ENCODE data around the gene FAIM2. TPM values are rescaled to one million over a fixed set of nuclear protein-coding genes. Genes with fewer than 3 reads are reported as not detected.
"Not testable (repeated sequence)": the region's sequence is repeated elsewhere in the genome, so short reads cannot be mapped to it uniquely, and the experiment has no call there.

Gene FAIM2
- total and polyA plus RNA-seq, 2 experiments from 2014 or later = 0.86 to 4.6 TPM

DNA sequence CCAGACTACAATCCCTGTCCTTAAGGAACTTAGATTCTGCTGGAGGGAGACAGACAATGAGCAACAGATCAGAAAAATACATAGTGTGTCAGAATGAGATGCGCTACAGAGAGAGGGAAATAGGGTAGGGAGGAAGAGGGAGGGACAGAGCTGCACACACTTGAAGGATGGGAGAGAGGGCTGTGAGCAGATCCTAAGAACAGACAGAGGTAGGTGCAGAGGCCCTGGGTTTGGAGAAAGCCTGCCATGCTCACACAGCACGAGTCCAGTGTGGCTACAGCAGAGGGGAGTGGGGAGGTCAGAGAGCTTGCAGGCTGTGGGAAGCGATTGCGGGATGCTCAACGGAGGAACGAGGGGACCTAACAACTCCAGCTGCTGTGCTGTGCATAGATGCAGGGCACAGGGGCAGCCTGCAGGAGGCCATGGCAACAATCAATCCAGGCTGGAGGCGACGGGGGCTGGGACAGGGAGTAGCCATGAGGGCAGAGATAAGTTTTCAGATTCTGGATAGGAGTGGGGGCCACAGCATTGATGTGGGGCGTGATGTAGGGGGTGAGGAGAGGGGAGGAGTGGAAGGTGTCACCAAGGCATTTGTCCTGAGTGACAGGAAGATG, 20.7 kb downstream of the FAIM2 start:
- Histone ChIP-seq H3K9ac (no peak overlapping the region), H3K36me3 (ENCODE audit: low read depth) (no peaks in the 10 kb centered on the region), H3K4me2 (ENCODE audit: unreplicated experiment) (no peak overlapping the region), H3K4me1 (ENCODE audit: insufficient read depth) (no peaks in the 10 kb centered on the region), H3K27ac (no peak overlapping the region), H3K79me2 (ENCODE audit: insufficient read depth) (no peaks in the 10 kb centered on the region), H2AFZ (no peak overlapping the region), H3K9me2 (ENCODE audit: insufficient read depth) (no peaks in the 10 kb centered on the region), H3K4me3 (no peak overlapping the region), H4K20me1 (ENCODE audit: insufficient read depth) (no peaks in the 10 kb centered on the region), H3K9me3 (ENCODE audit: low read depth) (no peaks in the 10 kb centered on the region), H3F3A (ENCODE audit: insufficient read depth) (peaks cover 27% of the 10 kb centered on the region), H3K27me3 (replicated peaks; ENCODE audit: insufficient read depth) (peaks cover 13% of the 10 kb centered on the region)
- no peak for DNase-seq
- WGBS, 2 experiments (ENCODE audit: low coverage in 1 of 2, low lambda C conversion rate in 2 of 2, missing lambda C conversion rate in 2 of 2) = 63% methylated on average over 9 of the region's 9 CpGs
- TF ChIP-seq EZH2 (IDR thresholded peaks at IDR 0.05; ENCODE audit: insufficient read depth, poor library complexity, severe bottlenecking) (no peak), EZH2phosphoT487 (IDR thresholded peaks at IDR 0.05; ENCODE audit: insufficient read depth, low read depth) (no peak)
- in situ Hi-C loops (cut with MboI) = no loop called here

DNA sequence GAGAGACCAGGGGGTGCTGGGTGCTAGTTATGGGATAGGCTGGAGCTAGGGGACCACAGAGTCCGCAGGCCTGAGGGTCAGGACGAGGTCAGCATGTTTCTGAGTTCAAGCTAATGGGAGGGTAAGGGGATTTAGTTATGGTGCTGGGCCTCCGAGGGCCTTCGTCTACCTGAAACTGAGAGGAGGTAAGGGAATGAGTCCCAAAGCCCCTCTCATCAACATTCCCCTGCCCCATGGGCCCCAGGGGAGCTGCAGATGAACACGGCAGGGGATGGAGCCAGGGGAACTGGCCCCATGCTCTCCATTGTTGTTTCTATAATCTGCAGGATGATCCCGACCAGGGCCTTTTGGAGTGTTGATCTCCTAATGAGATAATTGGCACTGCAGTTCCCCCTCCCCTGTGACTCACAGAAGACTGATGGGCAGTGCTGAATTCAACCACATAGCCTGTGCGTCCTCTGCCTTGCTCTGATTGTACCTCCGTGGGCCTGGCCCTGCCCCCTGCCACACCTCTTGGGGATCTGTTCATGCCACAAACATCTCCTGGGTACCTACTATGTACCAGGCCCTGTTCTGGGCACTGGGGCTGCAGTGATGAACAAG, 21.4 kb downstream of the FAIM2 start:
- no peak overlapping the region for H3K4me3 ChIP-seq
- no peak overlapping the region for H2AFZ ChIP-seq
- H3F3A ChIP-seq (ENCODE audit: insufficient read depth) = peaks cover 31% of the 10 kb centered on the region
- H3K27me3 ChIP-seq (replicated peaks; ENCODE audit: insufficient read depth) = peaks cover 13% of the 10 kb centered on the region
- H3K79me2 ChIP-seq (ENCODE audit: insufficient read depth) = no peaks in the 10 kb centered on the region
- H4K20me1 ChIP-seq (ENCODE audit: insufficient read depth) = no peaks in the 10 kb centered on the region
- DNase-seq = no peak
- 71 to 73% methylated on average over 8 of the region's 8 CpGs for WGBS, 2 experiments (ENCODE audit: low coverage in 1 of 2, low lambda C conversion rate in 2 of 2, missing lambda C conversion rate in 2 of 2)
- no peaks in the 10 kb centered on the region for H3K9me2 ChIP-seq (ENCODE audit: insufficient read depth)
- in situ Hi-C loops (cut with MboI) = no loop called here
- no peak overlapping the region for H3K9ac ChIP-seq
- no peaks in the 10 kb centered on the region for H3K36me3 ChIP-seq (ENCODE audit: low read depth)
- TF ChIP-seq EZH2 (IDR thresholded peaks at IDR 0.05; ENCODE audit: insufficient read depth, poor library complexity, severe bottlenecking) = no peak
- TF ChIP-seq EZH2phosphoT487 (IDR thresholded peaks at IDR 0.05; ENCODE audit: insufficient read depth, low read depth) = no peak
- no peaks in the 10 kb centered on the region for H3K9me3 ChIP-seq (ENCODE audit: low read depth)
- H3K27ac ChIP-seq = no peak overlapping the region
- H3K4me2 ChIP-seq (ENCODE audit: unreplicated experiment) = no peak overlapping the region
- H3K4me1 ChIP-seq (ENCODE audit: insufficient read depth) = no peaks in the 10 kb centered on the region

- no peak overlapping the region for H3K27ac ChIP-seq
- H3K27me3 ChIP-seq (replicated peaks; ENCODE audit: insufficient read depth) = peaks cover 13% of the 10 kb centered on the region
- TF ChIP-seq EZH2 (IDR thresholded peaks at IDR 0.05; ENCODE audit: insufficient read depth, poor library complexity, severe bottlenecking) = no peak
- no peak for TF ChIP-seq EZH2phosphoT487 (IDR thresholded peaks at IDR 0.05; ENCODE audit: insufficient read depth, low read depth)
- no peaks in the 10 kb centered on the region for H3K9me3 ChIP-seq (ENCODE audit: low read depth)
- H2AFZ ChIP-seq = no peak overlapping the region
- no peaks in the 10 kb centered on the region for H4K20me1 ChIP-seq (ENCODE audit: insufficient read depth)
- peaks cover 31% of the 10 kb centered on the region for H3F3A ChIP-seq (ENCODE audit: insufficient read depth)
- in situ Hi-C loops (cut with MboI) = no loop called here
- H3K4me2 ChIP-seq (ENCODE audit: unreplicated experiment) = no peak overlapping the region
- no peak overlapping the region for H3K4me3 ChIP-seq
- H3K36me3 ChIP-seq (ENCODE audit: low read depth) = no peaks in the 10 kb centered on the region
- no peaks in the 10 kb centered on the region for H3K79me2 ChIP-seq (ENCODE audit: insufficient read depth)
- DNase-seq = no peak
- WGBS, 2 experiments (ENCODE audit: low coverage in 1 of 2, low lambda C conversion rate in 2 of 2, missing lambda C conversion rate in 2 of 2) = 63 to 71% methylated on average over 14 to 16 of the region's 16 CpGs
- no peaks in the 10 kb centered on the region for H3K4me1 ChIP-seq (ENCODE audit: insufficient read depth)
- H3K9ac ChIP-seq = no peak overlapping the region
- no peaks in the 10 kb centered on the region for H3K9me2 ChIP-seq (ENCODE audit: insufficient read depth)
Observed at GRCh38 chr12:49881415-49882247, 22.1 kb downstream of the FAIM2 start.

DNA sequence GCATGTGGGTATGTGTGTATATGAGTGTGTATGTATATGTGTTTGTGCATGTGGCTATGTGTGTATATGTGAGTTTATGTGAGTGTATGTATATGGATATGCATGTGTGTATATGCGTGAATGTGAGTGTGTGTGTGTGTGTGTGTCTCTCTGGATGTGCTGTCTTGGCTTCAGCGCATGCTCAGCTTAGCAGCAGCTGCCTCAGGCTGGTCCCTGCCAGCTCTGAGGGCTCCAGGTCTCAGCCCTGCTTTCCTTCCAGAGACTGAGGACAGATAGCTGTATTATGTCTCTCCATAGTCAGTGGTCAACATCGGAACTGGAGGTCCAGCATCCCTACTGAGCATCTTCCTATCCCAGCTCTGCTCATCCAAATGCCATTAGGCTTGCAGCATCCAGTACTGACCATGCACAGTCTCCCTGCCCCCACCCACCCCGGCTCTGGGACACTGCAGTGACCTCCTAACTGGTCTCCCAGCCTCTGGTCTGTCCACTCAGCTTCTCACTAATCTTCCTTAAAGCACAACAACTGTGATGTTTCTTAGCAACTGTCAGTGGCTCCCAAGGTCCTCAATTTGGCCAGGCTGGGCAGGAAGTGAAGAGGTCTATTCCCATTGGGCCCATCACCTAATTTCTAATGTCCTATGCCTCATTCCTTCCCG, 22.8 kb downstream of the FAIM2 start:
- Histone ChIP-seq H3K79me2 (ENCODE audit: insufficient read depth) (no peaks in the 10 kb centered on the region), H3K27ac (no peak overlapping the region), H2AFZ (no peak overlapping the region), H3K4me1 (ENCODE audit: insufficient read depth) (no peaks in the 10 kb centered on the region), H3K4me2 (ENCODE audit: unreplicated experiment) (no peak overlapping the region), H3K4me3 (no peak overlapping the region), H4K20me1 (ENCODE audit: insufficient read depth) (no peaks in the 10 kb centered on the region), H3K9me2 (ENCODE audit: insufficient read depth) (no peaks in the 10 kb centered on the region), H3K9me3 (ENCODE audit: low read depth) (no peaks in the 10 kb centered on the region), H3F3A (ENCODE audit: insufficient read depth) (peaks cover 31% of the 10 kb centered on the region), H3K36me3 (ENCODE audit: low read depth) (no peaks in the 10 kb centered on the region), H3K27me3 (replicated peaks; ENCODE audit: insufficient read depth) (peaks cover 11% of the 10 kb centered on the region), H3K9ac (no peak overlapping the region)
- TF ChIP-seq EZH2phosphoT487 (IDR thresholded peaks at IDR 0.05; ENCODE audit: insufficient read depth, low read depth) (no peak), EZH2 (IDR thresholded peaks at IDR 0.05; ENCODE audit: insufficient read depth, poor library complexity, severe bottlenecking) (no peak)
- no peak for DNase-seq
- WGBS, 2 experiments (ENCODE audit: low coverage in 1 of 2, low lambda C conversion rate in 2 of 2, missing lambda C conversion rate in 2 of 2) = 80 to 85% methylated on average over 5 of the region's 5 CpGs
- in situ Hi-C loops (cut with MboI) = no loop called here

- H3K9me3 ChIP-seq (ENCODE audit: low read depth); H3K36me3 ChIP-seq (ENCODE audit: low read depth); H3K4me2 ChIP-seq (ENCODE audit: unreplicated experiment); H3K9ac ChIP-seq; H2AFZ ChIP-seq; H3K4me3 ChIP-seq; H3K27ac ChIP-seq; H3K79me2 ChIP-seq (ENCODE audit: insufficient read depth); H4K20me1 ChIP-seq (ENCODE audit: insufficient read depth); H3K9me2 ChIP-seq (ENCODE audit: insufficient read depth); in situ Hi-C loops (cut with MboI); DNase-seq; H3K4me1 ChIP-seq (ENCODE audit: insufficient read depth); H3K27me3 ChIP-seq (replicated peaks; ENCODE audit: insufficient read depth): not testable (repeated sequence)
- H3F3A ChIP-seq (ENCODE audit: insufficient read depth) = peaks cover 31% of the 10 kb centered on the region
- WGBS, 2 experiments (ENCODE audit: low coverage in 1 of 2, low lambda C conversion rate in 2 of 2, missing lambda C conversion rate in 2 of 2) = 67 to 79% methylated on average over 2 of the region's 2 CpGs
Observed at GRCh38 chr12:49879065-49879464, 24.6 kb downstream of the FAIM2 start.

All from GM23248 (cell line).